Neural progenitor cell (in vitro differentiated cells): ENCODE data around the gene ALX3.
"Not testable (repeated sequence)": the region's sequence is repeated elsewhere in the genome, so short reads cannot be mapped to it uniquely, and the experiment has no call there.

Experiments
- CTCF ChIP-seq: fragments of 200-600 bp; sonication (generic); IDR thresholded peaks from 2 replicates; pipeline ENCODE4 v1.5.1; 2017; ENCODE audit warnings: antibody characterized with exemption, mild to moderate bottlenecking
- EZH2 ChIP-seq: fragments of 200-600 bp; sonication (generic); IDR thresholded peaks from 2 replicates; pipeline ENCODE4 v1.6.1; 2017; ENCODE audit warnings: antibody characterized with exemption, mild to moderate bottlenecking, moderate library complexity
- EZH2phosphoT487 ChIP-seq: fragments of 200-600 bp; sonication (generic); IDR thresholded peaks from 2 replicates; pipeline ENCODE4 v1.6.1; 2017; ENCODE audit warnings: antibody characterized with exemption

GRCh38 chr1:110030687-110031086 lies 39.8 kb downstream of the ALX3 start:
- not testable (repeated sequence) for TF ChIP-seq CTCF, EZH2phosphoT487, EZH2
